Measurements from ENCODE around the gene TBC1D5. TPM values are rescaled to one million over a fixed set of nuclear protein-coding genes. Genes with fewer than 3 reads are reported as not detected.

TBC1D5 gene
- total and polyA plus RNA-seq, 2 of the 8 experiments (the other 6 are each of a cell fraction or from before 2014, with no cell fraction given), result 11.0 to 22.9 TPM

DNA sequence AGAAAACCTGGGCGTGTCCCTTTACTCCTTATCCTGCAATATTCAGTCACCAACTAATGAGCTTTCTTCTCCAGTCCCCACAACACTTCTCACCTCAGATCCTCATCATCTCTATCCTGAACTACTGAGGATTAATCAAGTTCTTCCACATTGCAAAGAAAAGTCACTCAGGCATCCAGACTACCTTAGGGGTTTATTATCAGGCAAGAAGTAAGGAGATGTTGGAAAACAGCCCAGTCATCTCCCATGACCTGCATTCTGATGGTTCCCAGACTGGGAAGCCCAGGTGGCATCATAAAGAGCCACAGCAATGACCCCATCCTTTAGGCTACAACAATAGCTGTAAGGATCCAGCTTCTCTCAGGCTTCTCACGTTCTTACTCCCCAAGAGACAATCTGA lies 3.5 kb upstream of the TBC1D5 start:
- Histone ChIP-seq H3K18ac (ENCODE audit: extremely low read depth, low read length) (no peak overlapping the region), H3K27me3 (replicated peaks in 1 of 4; ENCODE audit: control insufficient read depth in 3 of 4, extremely low read depth in 1 of 4, insufficient read depth in 3 of 4, low read length in 3 of 4) (no peaks in the 10 kb centered on the region), H2AFZ (ENCODE audit: low read length) (no peak overlapping the region), H3K9ac (replicated peaks in 1 of 4; ENCODE audit: extremely low read depth in 1 of 4, low read depth in 3 of 4, low read length in 3 of 4) (no peak overlapping the region), H3K9me3 (ENCODE audit: insufficient read depth in 2 of 2, low read depth in 1 of 2, low read length in 1 of 2) (no peaks in the 10 kb centered on the region), H4K5ac (ENCODE audit: insufficient read length, low read depth, low read length) (no peak overlapping the region), H2AK5ac (ENCODE audit: low read depth, low read length) (no peak overlapping the region), H3K4ac (replicated peaks; ENCODE audit: insufficient read length, low read depth, low read length) (no peak overlapping the region), H3K14ac (ENCODE audit: insufficient read length) (no peak overlapping the region), H3K27ac (ENCODE audit: low read depth, low read length) (no peak overlapping the region), H2BK120ac (replicated peaks; ENCODE audit: low read depth, low read length) (no peak overlapping the region), H4K20me1 (replicated peaks in 1 of 2; ENCODE audit: control insufficient read depth in 1 of 2, insufficient read depth in 2 of 2, low read length in 2 of 2) (no peaks in the 10 kb centered on the region), H2BK15ac (ENCODE audit: low read length) (no peak overlapping the region), H4K91ac (replicated peaks; ENCODE audit: insufficient read length, low read length) (no peak overlapping the region), H3K56ac (replicated peaks; ENCODE audit: insufficient read length, low read depth, low read length) (no peak overlapping the region), H2BK5ac (ENCODE audit: low read depth, low read length) (no peak overlapping the region), H3K36me3 (ENCODE audit: control insufficient read depth in 2 of 4, insufficient read depth in 4 of 4, low read length in 3 of 4) (no peaks in the 10 kb centered on the region), H3K4me2 (ENCODE audit: insufficient read depth in 1 of 2, low read depth in 2 of 2, low read length in 2 of 2) (no peak overlapping the region), H3K23ac (ENCODE audit: insufficient read length) (no peak overlapping the region), H3K23me2 (ENCODE audit: low read depth, low read length) (peaks cover 3% of the 10 kb centered on the region), H3K79me1 (ENCODE audit: low read depth, low read length) (no peaks in the 10 kb centered on the region), H2BK12ac (ENCODE audit: low read depth, low read length) (no peak overlapping the region), H3K4me1 (replicated peaks in 1 of 4; ENCODE audit: control insufficient read depth in 3 of 4, insufficient read depth in 4 of 4, low read length in 3 of 4) (peaks cover 0 to 2% (median under 1%) of the 10 kb centered on the region in 4 experiments; a peak in 2 of 7 replicates), H3K79me2 (ENCODE audit: control insufficient read depth in 1 of 2, insufficient read depth in 2 of 2, low read length in 2 of 2) (peaks cover 0 to 1% of the 10 kb centered on the region in 2 experiments; a peak in 2 of 4 replicates), H2BK20ac (ENCODE audit: low read length) (no peak overlapping the region; the same call in 1 of the 2 replicates), H4K8ac (ENCODE audit: extremely low read depth, insufficient read depth, low read length) (no peak overlapping the region), H3K4me3 (ENCODE audit: extremely low read depth in 1 of 4, insufficient read depth in 2 of 4, low read depth in 3 of 4, low read length in 4 of 4) (no peak overlapping the region)
- ChIA-PET POLR2A (ENCODE audit: partially characterized antibody) (interaction anchor here (0.5 to 1.9 kb wide), 2 partner anchors 10 to 487 kb away, joined by 3 to 5 read pairs; no protein-coding TSS in a partner anchor), CTCF (ENCODE audit: partially characterized antibody) (interaction anchor here (0.8 to 3.0 kb wide), 3 partner anchors 81 to 95 kb away, joined by 3 to 11 read pairs (median 3); no protein-coding TSS in a partner anchor)
- DNase-seq (ENCODE audit: low read depth in 1 of 2, low spot score in 2 of 2) (no peak), FAIRE-seq (no peak)
- TF ChIP-seq CREB1 (IDR thresholded peaks at IDR 0.05) (no peak), GABPA (IDR thresholded peaks at IDR 0.05; ENCODE audit: borderline replicate concordance, insufficient read depth, low read length) (no peak), SAP30 (IDR thresholded peaks at IDR 0.05; ENCODE audit: insufficient read depth, insufficient replicate concordance, low read length) (no peak), RBBP5 (IDR thresholded peaks at IDR 0.05; ENCODE audit: borderline replicate concordance, low read depth, low read length) (no peak)
- WGBS, 2 experiments (ENCODE audit: extremely low coverage in 1 of 2, insufficient coverage in 1 of 2, insufficient read length in 1 of 2, insufficient replicate concordance in 2 of 2, low coverage in 1 of 2, low lambda C conversion rate in 2 of 2, missing lambda C conversion rate in 1 of 2), result 95% methylated on average over 2 of the region's 2 CpGs; no CpG with 5 or more reads in 1 of the 2 experiments
